Stimulated activated effector memory CD8-positive, alpha-beta T cell treated with anti-CD3 and anti-CD28 coated beads, Interleukin-12 subunit alpha, Interleukin-12 subunit beta, amount 100 ng/mL, for 72 hours (primary cell): ENCODE results near the gene ZNF506.
"Not testable (repeated sequence)": the region's sequence is repeated elsewhere in the genome, so short reads cannot be mapped to it uniquely, and the experiment has no call there.

Experiments
- ATAC-seq: fragments of 150-1000 bp; cut with Tn5 transposase; 2 replicates; pipeline ENCODE4 v1.10.0; 2021
- DNase-seq, 2 donors: peaks; one replicate each; pipeline ENCODE4 v3.0.0; 2021 to 2022; ENCODE audit warnings: low spot score in 2 of 2
- H3K27ac Mint-ChIP-seq: one replicate; pipeline ENCODE4 v1.8.0; 2022; ENCODE audit warnings: mild to moderate bottlenecking, mixed read lengths
- H3K36me3 Mint-ChIP-seq: one replicate; pipeline ENCODE4 v1.8.0; 2022; ENCODE audit warnings: mild to moderate bottlenecking, mixed read lengths
- H3K4me1 Mint-ChIP-seq: one replicate; pipeline ENCODE4 v1.8.0; 2022; ENCODE audit warnings: mixed read lengths
- H3K4me3 Mint-ChIP-seq: one replicate; pipeline ENCODE4 v1.8.0; 2022; ENCODE audit warnings: mild to moderate bottlenecking, mixed read lengths
- H3K9me3 Mint-ChIP-seq: one replicate; pipeline ENCODE4 v1.8.0; 2022; ENCODE audit warnings: mixed read lengths

The ZNF506 gene

DNA sequence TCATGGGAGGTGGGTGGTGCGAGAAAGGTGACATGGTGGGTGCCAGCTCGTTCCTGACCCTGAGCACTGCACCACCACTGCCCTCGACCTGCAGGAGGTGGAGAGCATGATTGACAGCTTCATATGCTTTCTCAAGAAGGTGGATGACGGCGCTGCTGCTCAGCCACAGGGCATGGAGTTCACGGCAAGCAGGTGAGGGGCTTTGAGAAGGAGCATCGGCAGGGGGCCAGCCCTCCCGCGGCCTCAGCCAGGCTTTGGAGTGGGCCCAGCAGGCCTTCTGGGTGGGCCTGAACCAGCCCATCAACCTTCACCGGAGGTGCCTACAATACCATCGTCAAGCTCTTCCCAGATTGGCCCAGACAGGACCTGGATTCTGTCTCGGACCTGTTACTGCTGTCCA is 69.7 kb downstream of the ZNF506 start:
- Mint-ChIP-seq H3K36me3 (no peaks in the 10 kb centered on the region), H3K27ac (no peak overlapping the region)

DNA sequence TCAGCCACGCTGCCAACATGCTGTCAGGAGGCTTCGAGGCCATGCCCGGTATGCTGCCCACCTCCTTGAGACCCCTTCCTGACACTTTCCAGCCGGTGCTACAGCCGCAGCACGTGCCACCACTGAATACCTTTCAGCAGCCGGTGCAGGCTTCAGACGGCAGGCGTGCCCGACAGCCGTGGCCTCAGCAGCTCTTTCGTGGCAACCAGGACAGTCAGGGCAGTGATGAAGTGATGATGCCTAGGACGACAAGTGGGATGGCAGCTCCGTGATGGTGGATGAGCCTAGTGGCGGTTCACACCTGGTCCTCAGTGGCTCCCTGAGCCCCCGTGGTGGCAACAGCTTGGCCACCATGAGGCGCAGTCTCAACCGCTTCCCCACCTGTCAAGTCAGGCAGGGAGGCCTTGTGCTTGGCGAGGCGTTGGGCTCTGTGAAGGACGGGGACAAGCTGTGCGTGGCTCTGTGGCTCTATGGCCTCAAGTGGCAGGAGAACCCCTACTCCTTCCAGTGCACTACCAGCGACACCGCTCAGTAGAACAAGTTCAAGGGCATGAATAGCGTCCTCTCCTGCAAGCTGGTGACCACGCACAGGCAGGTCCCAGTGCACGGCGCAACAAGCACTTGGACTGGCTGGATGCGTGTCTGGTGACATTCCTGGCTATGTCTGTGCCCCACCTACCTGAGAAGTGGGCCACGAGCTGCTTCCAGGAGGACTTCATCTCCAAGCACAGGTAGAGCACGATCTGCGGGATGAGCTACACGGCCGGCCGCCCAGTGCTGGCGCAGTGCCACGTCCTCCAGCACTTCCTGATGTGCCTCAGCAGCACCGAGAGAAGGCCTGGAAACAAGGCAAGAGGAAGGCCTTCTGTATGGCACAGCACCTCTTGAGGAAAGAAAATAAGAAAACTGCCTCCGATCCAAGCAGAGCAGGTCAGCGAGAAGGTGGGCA is 70.4 kb downstream of the ZNF506 start:
- Mint-ChIP-seq H3K27ac (no peak overlapping the region), H3K36me3 (no peaks in the 10 kb centered on the region)

More for the DNA sequence above, 69.7 kb downstream of the ZNF506 start:
- Mint-ChIP-seq H3K4me3 (no peak overlapping the region), H3K4me1 (no peaks in the 10 kb centered on the region), H3K9me3 (no peaks in the 10 kb centered on the region)
- ATAC-seq (no peak), DNase-seq (no peak)

DNA sequence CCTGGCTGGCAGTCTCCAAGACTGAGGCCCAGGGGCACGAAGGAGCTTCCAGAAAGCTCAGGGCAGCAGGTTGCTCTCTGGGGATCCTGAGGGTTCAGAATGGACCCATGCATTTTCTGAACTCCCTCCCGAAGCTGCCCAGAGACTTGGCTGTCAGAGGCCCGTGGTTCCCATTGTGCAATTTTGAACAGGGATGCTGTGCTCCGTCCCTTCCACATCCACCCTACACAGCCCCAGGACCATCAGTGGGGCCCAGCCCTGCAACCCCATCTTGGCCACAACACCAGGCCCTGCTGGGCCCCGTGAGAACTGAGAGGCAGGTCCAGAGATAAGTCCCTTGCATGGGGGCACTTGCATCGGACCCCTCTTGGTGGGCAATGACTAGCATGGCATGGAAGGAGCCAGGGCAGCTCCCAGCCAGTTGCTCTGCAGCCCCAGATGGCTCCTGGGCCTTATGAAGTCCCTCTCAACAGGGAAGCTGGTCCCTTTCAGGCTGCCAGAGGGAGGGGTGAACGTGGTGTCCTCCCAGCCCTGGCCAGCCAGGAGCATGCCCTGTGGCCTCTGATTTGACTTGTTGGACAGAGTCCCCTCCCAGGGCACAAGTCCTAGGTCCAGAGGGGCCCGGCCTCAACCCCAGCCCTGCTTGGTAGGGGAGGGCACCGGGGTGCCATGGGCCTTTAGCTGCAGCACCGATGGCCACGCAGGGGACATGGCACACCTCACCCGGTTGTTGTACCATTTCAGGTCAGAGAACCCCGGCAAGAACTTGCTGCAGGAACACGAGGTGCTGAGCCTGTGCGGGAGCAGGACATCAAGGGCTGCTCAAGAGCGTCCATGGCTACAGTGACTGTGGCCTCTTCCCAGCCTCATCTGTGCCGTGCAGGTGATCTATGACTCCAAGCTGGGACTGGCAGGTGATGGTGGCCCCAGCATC is 71.4 kb downstream of the ZNF506 start:
- Mint-ChIP-seq H3K9me3 (no peaks in the 10 kb centered on the region), H3K36me3 (no peaks in the 10 kb centered on the region), H3K4me3 (no peak overlapping the region), H3K27ac (no peak overlapping the region), H3K4me1 (no peaks in the 10 kb centered on the region)
- DNase-seq, result no peak
- ATAC-seq, result no peak

More for the DNA sequence above, 70.4 kb downstream of the ZNF506 start:
- ATAC-seq (no peak), DNase-seq (no peak)
- no peak overlapping the region for H3K4me3 Mint-ChIP-seq
- no peaks in the 10 kb centered on the region for H3K9me3 Mint-ChIP-seq
- no peaks in the 10 kb centered on the region for H3K4me1 Mint-ChIP-seq

DNA sequence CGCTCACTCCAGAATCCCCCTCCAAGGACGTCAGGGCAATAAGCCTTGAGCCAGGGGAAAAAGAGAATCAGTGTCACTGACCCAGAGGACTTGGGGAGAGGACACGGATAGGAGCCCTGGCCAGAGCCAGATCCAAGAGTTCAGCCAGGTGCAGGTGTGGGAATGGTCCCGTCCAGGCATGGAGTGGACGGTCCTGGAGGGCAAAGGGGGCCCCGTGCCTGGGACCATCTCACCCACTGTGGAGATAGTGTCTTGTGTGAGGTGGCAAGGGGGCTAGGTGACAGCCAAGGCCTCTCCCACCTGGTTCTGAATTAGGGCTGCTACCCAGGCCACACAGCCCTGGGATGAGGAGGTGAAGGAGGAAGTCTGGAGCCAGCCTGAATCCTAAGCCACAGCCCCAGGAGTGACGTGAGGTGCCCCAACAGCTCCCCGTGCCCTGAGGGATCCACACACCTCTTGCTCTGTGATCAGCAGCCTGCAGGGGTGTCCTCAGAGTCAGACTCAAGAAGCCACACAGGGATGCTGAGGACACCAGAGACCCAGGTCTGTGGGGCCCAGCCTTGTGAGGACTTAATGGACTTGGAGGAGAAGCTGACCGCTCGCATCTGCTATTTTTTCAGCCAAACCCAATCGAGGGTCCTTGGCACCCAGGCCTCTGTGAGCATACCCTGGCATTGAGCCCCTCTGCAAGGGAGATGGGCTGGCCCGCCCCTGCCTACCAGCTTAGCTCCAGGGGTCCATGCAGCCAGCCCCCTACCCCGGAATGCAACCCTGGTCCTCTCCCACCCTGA is 72.2 kb downstream of the ZNF506 start:
- Mint-ChIP-seq H3K27ac (no peak overlapping the region), H3K36me3 (no peaks in the 10 kb centered on the region), H3K9me3 (no peaks in the 10 kb centered on the region), H3K4me3 (no peak overlapping the region), H3K4me1 (no peaks in the 10 kb centered on the region)
- no peak for ATAC-seq
- DNase-seq, result no peak

DNA sequence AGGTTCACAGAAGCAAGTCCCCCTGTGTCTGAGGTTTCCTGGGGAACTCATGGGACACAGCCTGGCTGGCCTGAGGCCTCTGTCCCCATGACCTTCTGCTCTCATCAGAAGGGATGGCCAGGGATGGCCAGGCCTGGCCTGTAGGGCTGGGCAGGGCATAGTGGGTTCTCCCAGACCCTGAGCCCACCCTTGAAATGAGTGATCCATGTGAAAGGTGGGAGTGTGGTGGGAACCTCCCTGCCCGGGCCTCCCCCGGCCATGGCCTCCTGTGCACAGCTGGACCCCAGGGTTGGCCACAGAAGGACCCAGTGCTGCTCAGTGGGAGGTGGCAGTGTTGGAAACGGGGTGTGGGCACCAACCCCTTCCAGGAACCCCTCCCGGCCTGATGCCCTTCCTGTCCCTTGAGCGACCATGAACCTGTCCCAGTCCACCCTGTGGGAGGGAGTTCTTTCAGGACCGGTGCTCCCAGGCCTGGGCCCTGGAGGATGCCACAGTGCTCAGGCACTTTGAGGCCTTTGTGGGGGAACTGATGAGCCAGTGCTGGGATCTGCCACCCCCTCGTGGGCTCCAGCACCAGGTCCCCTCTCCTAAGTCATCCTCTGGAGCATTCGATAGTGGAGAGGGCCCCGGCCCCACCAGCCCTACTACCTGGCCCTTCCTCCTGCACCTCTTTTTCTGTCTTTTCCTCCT is 73.2 kb downstream of the ZNF506 start:
- ATAC-seq, result no peak
- H3K9me3 Mint-ChIP-seq, result no peaks in the 10 kb centered on the region
- H3K4me3 Mint-ChIP-seq, result no peak overlapping the region
- no peak for DNase-seq
- no peaks in the 10 kb centered on the region for H3K36me3 Mint-ChIP-seq
- no peaks in the 10 kb centered on the region for H3K4me1 Mint-ChIP-seq
- H3K27ac Mint-ChIP-seq, result no peak overlapping the region

DNA sequence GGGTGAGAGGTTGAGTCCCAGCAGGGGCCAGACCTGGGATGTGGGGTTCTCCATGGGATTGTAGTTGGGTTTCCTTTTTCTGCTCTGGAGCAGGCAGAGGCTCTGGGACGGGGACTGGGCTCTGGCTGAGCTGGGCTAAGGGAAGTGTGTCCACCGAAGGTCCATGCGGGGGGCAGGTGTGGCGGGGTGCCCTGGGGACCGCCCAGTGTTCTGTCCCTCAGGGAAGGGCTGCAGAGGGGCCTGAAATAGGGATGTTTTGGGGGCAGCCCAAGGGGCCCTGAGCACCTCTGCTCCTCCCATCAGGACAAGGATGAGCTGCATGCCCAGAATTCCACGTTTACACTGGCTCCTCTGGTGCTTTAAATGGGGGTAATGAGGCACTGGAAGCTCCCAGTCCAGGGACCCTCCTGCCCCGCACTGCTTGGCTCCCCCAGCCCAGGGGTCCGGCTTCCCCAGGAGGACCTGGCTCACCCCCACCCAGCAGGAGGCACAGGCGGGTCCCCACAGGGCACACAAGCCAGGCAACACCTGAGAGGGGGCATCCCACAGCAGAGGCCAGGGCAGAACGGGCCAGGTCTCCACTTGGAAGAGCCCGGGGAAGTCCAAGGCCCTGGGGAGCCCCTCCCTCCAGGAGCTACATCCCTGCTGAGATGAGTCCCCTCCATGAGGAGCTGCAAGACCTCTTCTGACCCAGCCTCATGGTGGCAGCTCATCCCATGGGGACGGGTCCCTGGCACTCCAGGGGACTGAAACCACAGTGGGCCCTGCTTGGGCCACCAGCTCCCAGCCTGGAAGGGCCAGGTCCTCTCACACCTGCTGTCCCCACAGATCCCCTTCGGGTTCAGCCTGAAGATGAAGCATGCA is 74.0 kb downstream of the ZNF506 start:
- H3K4me3 Mint-ChIP-seq, result no peak overlapping the region
- ATAC-seq (no peak), DNase-seq (no peak)
- H3K9me3 Mint-ChIP-seq, result no peaks in the 10 kb centered on the region
- H3K36me3 Mint-ChIP-seq, result no peaks in the 10 kb centered on the region
- H3K27ac Mint-ChIP-seq, result no peak overlapping the region
- no peaks in the 10 kb centered on the region for H3K4me1 Mint-ChIP-seq

DNA sequence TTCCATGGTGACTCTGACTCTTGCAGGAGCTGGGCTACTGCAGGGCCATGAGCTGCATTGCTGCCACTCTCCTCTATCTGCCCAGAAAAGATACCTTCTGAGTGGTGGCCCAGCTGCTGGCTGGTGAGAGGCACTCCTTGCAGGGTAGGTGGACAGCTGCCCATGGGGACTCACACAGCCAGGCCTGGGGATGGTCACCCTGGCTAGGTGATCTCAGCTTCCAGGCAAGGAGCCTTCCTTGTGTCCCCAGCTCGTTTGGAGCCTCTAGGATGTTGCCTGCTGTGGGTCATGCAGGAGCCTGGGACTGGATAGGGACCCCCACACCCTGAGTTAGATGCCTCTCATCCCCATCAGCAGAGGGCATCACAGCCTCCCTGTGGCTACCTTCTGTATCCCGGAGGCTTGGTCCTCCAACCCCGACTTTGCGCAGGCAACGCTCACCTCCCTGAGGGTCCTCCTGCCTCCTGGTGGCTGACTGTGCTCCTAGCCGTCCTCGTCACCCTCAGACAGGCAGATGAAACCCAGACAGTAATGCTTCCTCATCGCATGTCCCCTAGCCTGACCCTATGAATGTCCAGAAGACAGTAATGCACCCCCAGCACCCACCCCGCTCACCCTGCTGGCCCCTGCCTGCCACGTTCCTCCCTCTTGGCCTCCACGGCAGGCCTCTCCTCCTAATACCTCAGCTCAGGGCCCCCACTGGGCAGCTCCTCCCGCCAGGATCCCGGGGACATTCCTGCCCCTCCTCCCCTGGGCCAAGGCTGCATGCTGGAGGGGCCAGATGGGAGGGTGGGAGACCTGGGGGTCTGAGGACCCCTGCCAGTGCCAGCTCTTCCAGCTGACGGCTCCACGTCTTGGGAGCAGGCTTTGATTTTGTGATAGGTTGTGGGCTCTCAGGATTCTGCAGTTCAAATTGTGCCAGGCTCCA is 75.0 kb downstream of the ZNF506 start:
- H3K4me3 Mint-ChIP-seq, result no peak overlapping the region
- no peaks in the 10 kb centered on the region for H3K9me3 Mint-ChIP-seq

DNA sequence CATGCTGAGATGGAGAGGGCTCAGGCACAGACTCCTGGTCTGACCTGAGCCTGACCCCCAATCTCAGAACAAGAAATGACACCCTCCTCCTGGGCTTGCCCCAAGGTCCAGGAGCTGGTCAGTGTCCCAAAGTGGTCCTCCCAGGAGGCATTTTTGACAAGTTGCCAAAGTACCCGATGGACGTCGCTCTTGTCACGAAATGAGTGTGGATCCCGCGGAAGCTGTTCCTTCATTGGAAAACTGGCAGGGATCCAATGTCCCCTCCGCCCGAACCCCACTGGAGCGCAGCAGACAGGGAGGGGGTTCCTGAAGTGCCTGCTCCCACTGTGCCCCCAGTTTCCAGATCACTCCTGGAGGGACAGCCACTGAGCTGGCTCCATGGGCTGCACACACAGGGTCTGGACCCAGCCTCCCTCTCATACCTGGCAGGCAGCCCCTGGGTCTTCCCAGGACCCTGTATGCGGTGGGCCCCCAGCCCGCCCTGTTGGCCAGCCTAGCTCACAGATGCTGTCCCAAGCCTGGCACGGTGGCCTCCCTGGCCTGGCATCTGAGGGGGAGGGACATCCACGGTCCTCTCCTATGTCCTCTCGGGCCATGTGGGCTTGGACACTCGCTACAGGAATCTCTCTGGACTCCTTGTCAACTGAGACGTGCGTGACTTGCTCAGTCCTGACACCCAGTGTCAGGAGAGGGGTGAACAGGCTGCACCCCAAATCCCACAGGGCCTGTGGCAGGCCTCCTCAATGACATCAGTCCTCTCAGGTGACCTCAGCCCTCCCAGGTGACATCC is 75.9 kb downstream of the ZNF506 start:
- ATAC-seq (peak; percentile 15), DNase-seq (no peak)
- no peaks in the 10 kb centered on the region for H3K9me3 Mint-ChIP-seq
- no peak overlapping the region for H3K27ac Mint-ChIP-seq
- no peak overlapping the region for H3K4me3 Mint-ChIP-seq
- no peaks in the 10 kb centered on the region for H3K4me1 Mint-ChIP-seq
- no peaks in the 10 kb centered on the region for H3K36me3 Mint-ChIP-seq

More for the DNA sequence above, 75.0 kb downstream of the ZNF506 start:
- ATAC-seq (peak; percentile 5), DNase-seq (no peak)
- no peaks in the 10 kb centered on the region for H3K4me1 Mint-ChIP-seq
- H3K27ac Mint-ChIP-seq, result no peak overlapping the region
- H3K36me3 Mint-ChIP-seq, result no peaks in the 10 kb centered on the region

DNA sequence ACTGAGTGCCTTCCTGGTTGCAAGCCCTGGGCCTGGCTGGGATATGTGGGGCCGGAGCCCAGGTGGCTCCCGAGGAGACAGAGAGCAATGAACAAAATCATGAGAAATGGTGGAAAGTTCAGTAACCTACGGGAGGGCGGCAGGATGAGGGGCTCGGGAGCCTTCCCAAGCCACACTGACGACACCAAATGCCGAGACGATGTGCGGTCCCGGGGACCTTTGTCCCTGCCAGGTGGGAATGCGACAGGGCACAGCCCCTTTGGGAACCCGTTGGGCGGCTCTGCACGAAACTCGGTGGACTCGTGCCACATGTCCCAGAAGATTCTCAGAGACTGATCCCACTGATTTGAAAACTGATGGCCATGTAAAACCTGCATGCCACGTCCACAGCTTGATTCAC is 76.9 kb downstream of the ZNF506 start:
- Mint-ChIP-seq H3K36me3 (no peaks in the 10 kb centered on the region), H3K4me3 (no peak overlapping the region), H3K4me1 (no peaks in the 10 kb centered on the region), H3K9me3 (no peaks in the 10 kb centered on the region), H3K27ac (no peak overlapping the region)
- no peak for ATAC-seq
- no peak for DNase-seq

DNA sequence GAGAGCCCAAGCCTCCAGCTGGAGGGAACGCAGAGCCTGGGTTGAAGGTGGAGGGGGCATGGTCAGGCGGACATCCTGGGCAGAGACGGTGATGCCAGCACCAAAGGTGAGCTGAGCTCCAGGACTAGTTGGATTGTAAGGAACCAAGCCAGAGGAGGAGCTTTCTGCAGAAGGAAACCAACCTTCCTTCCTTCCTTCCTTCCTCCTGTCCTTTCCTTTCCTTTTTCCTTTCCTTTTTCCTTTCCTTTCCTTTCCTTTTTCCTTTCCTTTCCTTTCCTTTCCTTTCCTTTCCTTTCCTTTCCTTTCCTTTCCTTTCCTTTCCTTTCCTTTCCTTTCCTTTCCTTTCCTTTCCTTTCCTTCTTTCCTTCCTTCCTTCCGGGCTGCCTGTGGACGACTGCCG is 77.6 kb downstream of the ZNF506 start:
- not testable (repeated sequence) for H3K4me3 Mint-ChIP-seq, H3K9me3 Mint-ChIP-seq, H3K4me1 Mint-ChIP-seq, DNase-seq, H3K36me3 Mint-ChIP-seq, H3K27ac Mint-ChIP-seq, ATAC-seq

DNA sequence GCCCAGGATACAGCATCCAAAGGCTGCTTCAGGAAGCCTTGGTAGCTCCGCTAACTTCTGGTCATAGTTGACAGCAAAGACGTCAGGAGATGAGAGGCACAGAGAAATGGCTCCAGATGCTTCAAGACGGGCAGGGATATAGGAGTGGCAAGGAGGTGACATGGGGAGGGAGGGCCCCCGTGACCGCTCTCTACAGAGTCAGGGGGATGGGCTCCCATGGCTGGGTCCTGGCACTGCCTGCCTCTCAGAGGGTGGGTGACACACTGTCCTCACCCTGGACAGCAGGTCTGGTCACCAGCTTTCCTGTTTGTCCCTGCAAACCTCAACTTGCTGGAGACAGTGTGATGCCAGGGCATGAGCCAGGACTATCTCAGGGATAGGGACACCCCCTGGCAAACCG is 78.4 kb downstream of the ZNF506 start:
- H3K27ac Mint-ChIP-seq, result no peak overlapping the region
- no peaks in the 10 kb centered on the region for H3K4me1 Mint-ChIP-seq
- no peak for DNase-seq
- H3K36me3 Mint-ChIP-seq, result no peaks in the 10 kb centered on the region
- H3K4me3 Mint-ChIP-seq, result no peak overlapping the region
- no peak for ATAC-seq
- no peaks in the 10 kb centered on the region for H3K9me3 Mint-ChIP-seq

DNA sequence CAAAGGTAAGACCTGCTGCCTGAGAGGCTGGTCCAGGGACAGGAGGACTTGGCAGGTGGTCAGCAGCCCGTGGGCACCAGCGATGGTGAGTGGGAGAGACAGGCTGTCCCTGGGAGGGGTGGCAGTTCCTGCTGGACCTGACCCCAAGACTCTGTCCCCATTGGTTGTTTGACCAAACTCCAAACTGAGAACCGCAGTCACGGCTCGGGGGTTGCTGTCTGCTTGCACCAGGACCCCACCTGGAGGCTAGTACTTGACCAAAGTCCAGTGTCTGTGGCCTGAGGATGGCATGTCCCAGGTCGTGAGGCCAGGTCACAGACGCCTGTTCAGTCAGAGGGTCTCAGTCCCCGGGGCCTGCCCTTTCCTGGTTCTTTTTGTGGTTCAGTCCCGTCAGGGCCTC is 78.8 kb downstream of the ZNF506 start:
- no peak overlapping the region for H3K27ac Mint-ChIP-seq
- no peak for DNase-seq
- no peaks in the 10 kb centered on the region for H3K9me3 Mint-ChIP-seq
- H3K36me3 Mint-ChIP-seq, result no peaks in the 10 kb centered on the region
- H3K4me3 Mint-ChIP-seq, result no peak overlapping the region
- ATAC-seq, result no peak
- no peaks in the 10 kb centered on the region for H3K4me1 Mint-ChIP-seq
